NOMO-1 (cell line): ENCODE measurements around the gene NPEPL1.
"Not testable (repeated sequence)": the region's sequence is repeated elsewhere in the genome, so short reads cannot be mapped to it uniquely, and the experiment has no call there.

Experiments used
- DNase-seq, 2 experiments: peaks; one replicate each; lab custom pipeline; 2025; ENCODE audit not compliant: unreplicated experiment in 2 of 2; lab: John Stamatoyannopoulos, UW

Gene NPEPL1

GRCh38 chr20:58692579-58693225 is at the start of gene NPEPL1:
Gene NPEPL1, plus strand, starts transcription at chr20:58692800. Its CDS starts 101 bp downstream, at chr20:58692901.
- DNase-seq: peak; percentile 67 to 87

- not testable (repeated sequence) for DNase-seq
Observed at GRCh38 chr20:58642896-58643295, 49.7 kb upstream of the NPEPL1 start.

- no peak for DNase-seq
Observed at GRCh38 chr20:58645412-58645968, 47.1 kb upstream of the NPEPL1 start.

DNA sequence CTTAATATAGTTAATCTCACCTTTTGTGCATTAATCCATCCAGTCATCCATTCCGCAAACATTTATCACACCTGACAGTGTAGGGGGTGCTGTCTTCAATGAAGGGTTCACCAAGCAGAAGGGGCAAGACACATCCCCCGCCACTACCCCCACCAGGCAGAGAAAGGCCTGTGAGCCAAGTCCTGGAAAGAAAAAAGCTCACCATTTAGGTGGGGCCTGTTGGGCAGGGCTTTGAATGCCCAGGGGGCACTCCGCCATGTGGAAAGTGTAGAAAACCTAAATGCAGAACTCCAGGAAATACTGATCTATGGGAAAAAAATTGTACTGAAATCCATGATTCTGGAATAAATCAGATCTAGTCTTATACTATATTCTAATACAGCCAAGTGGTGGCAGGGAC is 46.3 kb upstream of the NPEPL1 start:
- no peak for DNase-seq

- DNase-seq: no peak
Observed at GRCh38 chr20:58646703-58647102, 45.9 kb upstream of the NPEPL1 start.

GRCh38 chr20:58647162-58647795 is 45.3 kb upstream of the NPEPL1 start:
- no peak for DNase-seq

GRCh38 chr20:58647796-58648501 is 44.7 kb upstream of the NPEPL1 start:
- no peak for DNase-seq

- not testable (repeated sequence) for DNase-seq
Observed at GRCh38 chr20:58648502-58648825, 44.1 kb upstream of the NPEPL1 start.

GRCh38 chr20:58649288-58650180 is 43.1 kb upstream of the NPEPL1 start:
- peak in 1 of 2 experiments; percentile 5 for DNase-seq

DNA sequence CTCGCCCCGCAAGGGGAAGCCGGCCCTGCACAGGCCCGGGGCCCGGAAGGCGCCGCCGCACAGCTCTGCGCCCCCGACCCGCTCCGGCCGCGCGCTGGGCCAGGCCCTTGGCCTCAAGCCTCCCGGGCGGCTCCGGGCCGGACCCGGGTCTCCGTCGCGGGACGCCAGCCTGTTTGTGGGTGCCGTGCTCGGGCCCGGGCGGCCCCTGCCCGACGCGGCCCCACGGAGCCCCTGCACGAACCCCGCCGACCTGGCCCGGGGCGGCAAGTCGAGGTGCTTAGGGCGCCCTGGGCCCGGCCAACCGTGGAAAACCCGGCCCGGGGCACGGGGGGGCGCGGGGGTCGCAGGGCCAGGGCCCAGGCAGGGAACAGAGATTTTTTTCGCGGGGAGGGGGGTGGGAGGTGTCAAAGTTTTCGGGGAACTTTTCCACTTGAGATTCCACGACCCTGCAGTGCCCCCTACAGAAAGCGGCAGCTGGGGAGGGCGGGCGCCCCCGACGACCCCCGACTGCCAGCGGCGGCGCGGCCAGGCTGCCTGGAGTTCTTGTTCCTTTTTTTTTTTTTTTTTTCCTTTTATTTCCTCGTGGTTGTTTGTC is 42.3 kb upstream of the NPEPL1 start:
- no peak for DNase-seq

GRCh38 chr20:58650776-58651558 is 41.6 kb upstream of the NPEPL1 start, which contains the start of gene STX16:
Gene STX16, plus strand, starts transcription at chr20:58651283. Its CDS starts 724 bp downstream, at chr20:58652007.
- peak; percentile 77 to 89 for DNase-seq

GRCh38 chr20:58651559-58651945 is 41.0 kb upstream of the NPEPL1 start:
- no peak for DNase-seq

- peak; percentile 81 to 83 for DNase-seq
Observed at GRCh38 chr20:58651946-58652605, 40.5 kb upstream of the NPEPL1 start.

DNA sequence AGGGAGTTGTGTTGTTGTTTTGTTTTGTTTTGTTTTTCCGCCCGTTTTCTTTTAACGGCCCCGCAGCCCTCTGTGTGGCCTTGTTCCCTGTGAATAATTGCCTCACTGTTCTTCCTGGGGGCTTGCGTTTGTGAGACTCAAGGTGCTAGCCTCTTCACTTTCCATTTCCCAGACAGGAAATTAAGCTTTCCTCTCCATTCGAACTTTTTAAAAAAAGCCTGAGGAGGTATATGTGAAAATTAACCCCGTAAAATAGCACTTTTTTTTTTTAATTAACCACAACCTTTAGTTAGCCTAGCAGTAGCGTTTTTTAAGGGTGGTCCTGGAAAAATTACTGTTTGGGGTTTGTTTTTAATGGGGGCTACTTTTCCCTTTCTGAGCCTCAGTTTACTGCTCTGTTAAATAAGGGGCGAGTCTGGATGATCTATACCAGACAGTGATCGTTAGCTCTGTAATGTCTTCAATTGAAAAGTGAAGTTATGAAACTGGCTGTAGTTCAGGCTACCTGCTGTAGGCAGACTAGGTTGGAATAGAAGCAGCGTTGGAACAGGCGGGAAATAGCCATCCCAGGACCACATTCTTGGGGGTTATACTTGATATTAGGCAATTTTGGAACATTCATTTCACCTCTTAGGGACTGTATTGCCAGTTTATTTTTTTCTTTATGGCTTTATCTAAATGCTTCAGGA is 39.9 kb upstream of the NPEPL1 start:
- peak in 1 of 2 experiments; percentile 8 for DNase-seq

- no peak for DNase-seq
Observed at GRCh38 chr20:58654337-58654736, 38.3 kb upstream of the NPEPL1 start.

DNA sequence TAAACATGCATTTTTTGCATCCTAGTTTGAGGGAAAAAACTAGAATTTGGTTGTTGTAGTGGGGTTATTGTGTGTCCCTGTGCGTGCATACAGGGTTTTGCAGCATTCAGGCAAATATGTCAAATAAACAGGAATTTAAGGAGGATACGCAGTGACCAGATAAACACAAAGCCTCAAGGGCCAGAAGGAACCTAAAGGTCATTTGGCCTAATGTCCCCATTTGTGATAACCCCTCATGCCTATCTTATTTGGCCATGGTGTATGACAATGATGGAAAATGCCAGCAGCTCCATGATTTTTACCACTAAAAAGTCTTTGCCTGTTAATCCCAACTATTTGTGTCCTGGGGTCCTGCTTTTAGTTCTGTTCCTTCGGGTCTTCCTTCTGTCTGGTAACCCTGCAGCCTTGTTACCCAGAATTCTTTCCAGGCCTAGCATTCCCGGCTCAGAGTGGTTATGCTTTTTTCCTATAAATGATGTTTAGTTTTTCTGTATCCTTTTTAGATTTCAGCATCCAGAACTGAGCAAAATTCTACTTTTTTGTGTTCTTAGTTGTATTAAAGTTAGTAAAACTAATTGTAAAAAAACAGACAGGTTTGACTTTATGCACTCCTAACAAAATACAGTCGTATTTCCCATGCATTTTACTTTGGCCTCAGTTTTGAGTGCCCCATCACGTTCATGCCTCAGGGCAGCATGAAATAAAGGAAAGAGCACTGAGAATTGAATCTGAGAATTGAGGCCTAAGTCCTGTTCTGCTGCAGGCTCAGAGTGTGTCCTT is 37.1 kb upstream of the NPEPL1 start:
- no peak for DNase-seq

- no peak for DNase-seq
Observed at GRCh38 chr20:58656831-58657230, 35.8 kb upstream of the NPEPL1 start.

GRCh38 chr20:58657262-58657661 is 35.3 kb upstream of the NPEPL1 start:
- no peak for DNase-seq
